Limb (tissue), 2 donors: ENCODE data around the gene GAL.
A peak's percentile ranks its signal among the peaks of the same experiment; 100 is the strongest.

ENCODE experiments used
- DNase-seq, 2 donors: peaks; one replicate each; pipeline ENCODE4 v3.0.0-alpha.2; 2016; ENCODE audit errors: extremely low spot score in 2 of 2

Gene GAL

GRCh38 chr11:68658661-68659060 is 25.7 kb upstream of the GAL start:
- no peak for DNase-seq

- DNase-seq: peak; percentile 71 to 80
These were observed 25.0 kb upstream of the GAL start for GRCh38 chr11:68659158-68659921.

- DNase-seq: no peak
These were observed 24.1 kb upstream of the GAL start for GRCh38 chr11:68660066-68660810.

- DNase-seq: no peak
These were observed 23.3 kb upstream of the GAL start for GRCh38 chr11:68661014-68661413.

GRCh38 chr11:68661697-68662603 is 22.4 kb upstream of the GAL start:
- DNase-seq: no peak

- DNase-seq: no peak
These were observed 20.8 kb upstream of the GAL start for GRCh38 chr11:68663482-68664010.

- DNase-seq: no peak
These were observed 20.2 kb upstream of the GAL start for GRCh38 chr11:68664141-68664540.

- DNase-seq: no peak
These were observed 19.4 kb upstream of the GAL start for GRCh38 chr11:68664906-68665305.

- DNase-seq: no peak
These were observed 18.9 kb upstream of the GAL start for GRCh38 chr11:68665436-68665835.

GRCh38 chr11:68666849-68667248 is 17.5 kb upstream of the GAL start:
- no peak for DNase-seq

- DNase-seq: no peak
These were observed 16.5 kb upstream of the GAL start for GRCh38 chr11:68667511-68668500.

GRCh38 chr11:68669301-68670090 is 14.8 kb upstream of the GAL start:
- no peak for DNase-seq

GRCh38 chr11:68670208-68670992 is 13.9 kb upstream of the GAL start:
- no peak for DNase-seq

GRCh38 chr11:68673306-68673945 is 10.9 kb upstream of the GAL start:
- no peak for DNase-seq

GRCh38 chr11:68673991-68674390 is 10.4 kb upstream of the GAL start:
- DNase-seq: no peak

GRCh38 chr11:68674461-68674860 is 9.9 kb upstream of the GAL start:
- DNase-seq: no peak

- peak in 1 of 2 donors; percentile 5 for DNase-seq
These were observed 6.9 kb upstream of the GAL start for GRCh38 chr11:68677432-68677831.

- DNase-seq: no peak
These were observed 6.3 kb upstream of the GAL start for GRCh38 chr11:68678031-68678441.
